K562 (cell line): ENCODE results near the gene GDAP1L1. TPM values are rescaled to one million over a fixed set of nuclear protein-coding genes. Genes with fewer than 3 reads are reported as not detected.
A peak's percentile ranks its signal among the peaks of the same experiment; 100 is the strongest.

Experiments used
- C11orf30 ChIP-seq: fragments of 450-650 bp; IDR thresholded peaks from 2 replicates; pipeline ENCODE4 v1.6.1; 2016; ENCODE audit warnings: low read depth, mild to moderate bottlenecking
- CHD4 ChIP-seq: fragments of 200-600 bp; sonication (generic); IDR thresholded peaks from 3 replicates; pipeline ENCODE4 v1.6.1; 2012; ENCODE audit warnings: low read depth, mild to moderate bottlenecking, mixed read lengths, low read length, inconsistent platforms; ENCODE audit not compliant: insufficient read depth, insufficient replicate concordance, poor library complexity, severe bottlenecking
- CXXC5 ChIP-seq: fragments of 250-450 bp; sonication (Bioruptor Pico); IDR thresholded peaks from 2 replicates; pipeline ENCODE4 v1.8.0; 2022; ENCODE audit warnings: inconsistent platforms, mild to moderate bottlenecking, moderate library complexity
- EP300 ChIP-seq: IDR thresholded peaks from 2 replicates; pipeline ENCODE4 v1.6.1; 2012; ENCODE audit warnings: low read length, improper control_type of control experiment
- ETV5 ChIP-seq: sonication (generic); formaldehyde crosslinking; IDR thresholded peaks from 2 replicates; pipeline ENCODE4 v1.4.0; 2020; ENCODE audit warnings: low read depth, mild to moderate bottlenecking, missing genetic modification reagents
- KLF1 ChIP-seq: fragments of 450-650 bp; IDR thresholded peaks from 2 replicates; pipeline ENCODE4 v1.6.1; 2016; ENCODE audit warnings: missing genetic modification characterization, missing compliant biosample characterization
- KLF16 ChIP-seq: IDR thresholded peaks from 2 replicates; pipeline ENCODE4 v1.6.1; 2016; ENCODE audit warnings: antibody characterized with exemption
- L3MBTL2 ChIP-seq: fragments of 450-650 bp; IDR thresholded peaks from 2 replicates; pipeline ENCODE4 v1.6.1; 2016; ENCODE audit warnings: mild to moderate bottlenecking, moderate library complexity
- LCOR ChIP-seq: sonication (generic); formaldehyde crosslinking; IDR thresholded peaks from 2 replicates; pipeline ENCODE4 v1.8.0; 2022; ENCODE audit warnings: mild to moderate bottlenecking, missing genetic modification reagents
- MAZ ChIP-seq, 2 experiments: fragments of 450-650 bp in 1 of 2; sonication (generic) in 1 of 2; formaldehyde crosslinking; IDR thresholded peaks in 1 of 2; conservative IDR thresholded peaks in 1 of 2; 2 replicates each; pipeline versions ENCODE4 v1.4.0 to v1.5.0; 2020; ENCODE audit warnings: mild to moderate bottlenecking in 1 of 2, missing genetic modification reagents in 1 of 2
- NFATC3 ChIP-seq: fragments of 450-650 bp; IDR thresholded peaks from 2 replicates; pipeline ENCODE4 v1.6.1; 2017; ENCODE audit warnings: mild to moderate bottlenecking
- PHTF2 ChIP-seq: fragments of 250-450 bp; sonication (Bioruptor Pico); IDR thresholded peaks from 2 replicates; pipeline ENCODE4 v1.5.0; 2021; ENCODE audit warnings: mild to moderate bottlenecking
- PML ChIP-seq: IDR thresholded peaks from 2 replicates; pipeline ENCODE4 v1.6.1; 2012; ENCODE audit warnings: low read length, inconsistent platforms
- RBBP5 ChIP-seq: fragments of 200-600 bp; sonication (generic); IDR thresholded peaks from 2 replicates; pipeline ENCODE4 v1.6.1; 2012; ENCODE audit warnings: borderline replicate concordance, mild to moderate bottlenecking, low read length, control low read depth, inconsistent platforms; ENCODE audit not compliant: insufficient read depth, poor library complexity, severe bottlenecking
- SMAD4 ChIP-seq: fragments of 250-450 bp; sonication (Bioruptor Pico); conservative IDR thresholded peaks from 2 replicates; pipeline ENCODE4 v1.8.0; 2021; ENCODE audit warnings: inconsistent platforms, mild to moderate bottlenecking, moderate library complexity
- SMARCE1 ChIP-seq: fragments of 450-650 bp; IDR thresholded peaks from 2 replicates; pipeline ENCODE4 v1.7.1; 2016; ENCODE audit warnings: mild to moderate bottlenecking
- SMC3 ChIP-seq: conservative IDR thresholded peaks from 2 replicates; pipeline ENCODE4 v1.6.1; 2011; ENCODE audit warnings: low read depth, low read length, improper control_type of control experiment; ENCODE audit not compliant: insufficient read depth
- SUPT5H ChIP-seq: fragments of 450-650 bp; IDR thresholded peaks from 2 replicates; pipeline ENCODE4 v1.6.1; 2016
- TAF1 ChIP-seq: IDR thresholded peaks from 2 replicates; pipeline ENCODE4 v1.6.1; 2011; ENCODE audit warnings: mild to moderate bottlenecking, low read length, moderate library complexity; ENCODE audit not compliant: insufficient read depth, control insufficient read depth, severe bottlenecking; ENCODE audit errors: extremely low read depth
- TARDBP ChIP-seq: fragments of 450-650 bp; IDR thresholded peaks from 2 replicates; pipeline ENCODE4 v1.6.1; 2016
- XRCC3 ChIP-seq: fragments of 450-650 bp; IDR thresholded peaks from 2 replicates; pipeline ENCODE4 v1.6.1; 2017; ENCODE audit warnings: mild to moderate bottlenecking, moderate library complexity
- YY1 ChIP-seq, 3 experiments: IDR thresholded peaks; 2 replicates each; pipeline ENCODE4 v1.6.1; 2011; ENCODE audit warnings: low read length in 2 of 3, mild to moderate bottlenecking in 2 of 3, moderate library complexity in 2 of 3, borderline replicate concordance in 1 of 3, control low read depth in 1 of 3, low read depth in 1 of 3; ENCODE audit not compliant: insufficient read depth in 3 of 3, insufficient replicate concordance in 2 of 3, control insufficient read depth in 1 of 3, insufficient read length in 1 of 3; ENCODE audit errors: extremely low read depth in 1 of 3
- ZNF165 ChIP-seq: fragments of 250-450 bp; sonication (Bioruptor Pico); IDR thresholded peaks from 2 replicates; pipeline ENCODE4 v1.4.0; 2020; ENCODE audit warnings: borderline replicate concordance
- polyA plus RNA-seq, 8 experiments: library from polyadenylated mRNA; depleted of rRNA in 4 of 8; stranded (reverse) in 5 of 8; unstranded in 3 of 8; fragments of >200 nt; fragmentation: Nextera tagmentation in 2 of 8; fragmentation: Illumina TruSeq in 1 of 8; extraction: Ambion mirVana in 2 of 8; extraction: Trizol in 1 of 8; gene quantifications; 2 replicates each; pipeline versions ENCODE4 v1.2.1 to v1.2.3, GENCODE V29; 2011 to 2014; ENCODE audit warnings: inconsistent platforms in 1 of 8, missing spikeins in 1 of 8
- total RNA-seq, 7 experiments: library from RNA; depleted of rRNA in 6 of 7; stranded (reverse); fragments of >200 nt in 6 of 7; fragmentation: Illumina TruSeq in 2 of 7; extraction: Trizol in 2 of 7; gene quantifications; 2 replicates each; pipeline versions ENCODE4 v1.2.1 to v1.2.3, GENCODE V29; 2011 to 2021; ENCODE audit warnings: low replicate concordance in 1 of 7
- TF ChIP-seq, protein P1 (sequence below): sonication (generic); formaldehyde crosslinking; IDR thresholded peaks from 2 replicates; pipeline ENCODE4 v1.8.0; 2022; ENCODE audit warnings: mild to moderate bottlenecking, low read depth, missing genetic modification reagents
- TF ChIP-seq, protein P2 (sequence below): fragments of 450-650 bp; IDR thresholded peaks from 2 replicates; pipeline ENCODE4 v1.6.1; 2016; ENCODE audit warnings: antibody characterized with exemption

The GDAP1L1 gene
- total and polyA plus RNA-seq, 9 of the 15 experiments (the other 6 are each of a cell fraction or from before 2014, with no cell fraction given): 0.06 to 0.40 (median 0.19) TPM; not detected in 5

DNA sequence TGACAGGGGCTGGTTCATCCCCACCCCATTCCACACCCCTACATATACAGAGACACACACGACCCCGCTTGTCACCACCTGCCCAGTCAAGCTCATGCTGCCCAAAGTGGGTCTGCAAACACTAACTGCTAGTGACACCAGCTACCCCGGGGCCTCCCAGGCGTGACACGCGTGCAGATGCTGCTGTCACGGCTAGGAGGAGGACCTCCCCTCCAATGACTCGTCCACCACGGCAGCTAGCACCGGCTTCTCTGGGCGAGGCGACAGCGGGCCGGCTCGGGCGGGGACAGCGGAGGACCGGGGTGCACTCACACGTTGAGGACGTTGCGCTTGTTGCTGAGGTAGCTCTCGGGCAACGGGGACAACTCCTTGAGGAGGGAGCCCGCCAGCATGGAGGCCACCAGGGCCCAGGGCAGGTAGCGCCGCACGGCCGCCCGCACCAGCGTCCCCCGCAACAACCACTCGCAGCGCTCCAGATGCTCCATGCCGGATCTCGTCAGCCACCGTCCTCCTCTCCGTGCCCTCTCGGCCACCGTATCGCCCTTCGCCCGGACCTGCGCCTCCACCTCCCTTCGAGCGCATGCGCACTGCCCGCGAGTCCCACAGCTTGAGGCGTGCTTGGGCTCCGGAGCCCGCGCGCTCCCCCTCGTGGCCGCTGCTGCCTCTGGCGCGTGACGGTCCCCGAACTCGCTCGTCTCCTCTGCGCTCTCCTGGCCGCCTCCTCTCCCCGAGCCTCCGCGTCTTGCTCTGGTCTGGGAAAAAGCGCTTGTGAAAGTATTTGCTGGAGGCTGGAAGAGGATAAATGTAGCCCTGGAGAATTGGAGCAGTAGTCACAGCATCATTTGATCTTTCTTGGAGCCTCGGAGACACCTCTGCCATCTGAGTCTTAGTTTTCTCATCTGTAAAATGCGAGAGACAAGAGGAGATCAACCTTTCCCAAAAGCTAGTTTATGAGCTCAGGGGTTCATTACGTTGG, 63.8 kb downstream of the GDAP1L1 start, which contains the start of gene FITM2 (continued):
- peak in 2 of 3 experiments; percentile 10 to 46 for TF ChIP-seq YY1 (IDR thresholded peaks at IDR 0.05; ENCODE audit: borderline replicate concordance in 1 of 3, control insufficient read depth in 1 of 3, extremely low read depth in 1 of 3, insufficient read depth in 3 of 3, insufficient read length in 1 of 3, insufficient replicate concordance in 2 of 3, low read depth in 1 of 3, low read length in 2 of 3)
- peak; percentile 74 for TF ChIP-seq L3MBTL2
- TF ChIP-seq KLF1: peak; percentile 61; the same call in 1 of the 2 replicates
- TF ChIP-seq LCOR (CRISPR knock-in tag): peak; percentile 73
- TF ChIP-seq MAZ (CRISPR knock-in tag; conservative IDR thresholded peaks at IDR 0.05 in 1 of 2, IDR thresholded peaks at IDR 0.05 in 1 of 2): peak; percentile 53 to 61; a peak in 3 of 4 replicates
- no peak for TF ChIP-seq SMAD4 (CRISPR knock-in tag)
- peak; percentile 47 for TF ChIP-seq SUPT5H
- no peak for TF ChIP-seq PML
- TF ChIP-seq, protein P1, sequence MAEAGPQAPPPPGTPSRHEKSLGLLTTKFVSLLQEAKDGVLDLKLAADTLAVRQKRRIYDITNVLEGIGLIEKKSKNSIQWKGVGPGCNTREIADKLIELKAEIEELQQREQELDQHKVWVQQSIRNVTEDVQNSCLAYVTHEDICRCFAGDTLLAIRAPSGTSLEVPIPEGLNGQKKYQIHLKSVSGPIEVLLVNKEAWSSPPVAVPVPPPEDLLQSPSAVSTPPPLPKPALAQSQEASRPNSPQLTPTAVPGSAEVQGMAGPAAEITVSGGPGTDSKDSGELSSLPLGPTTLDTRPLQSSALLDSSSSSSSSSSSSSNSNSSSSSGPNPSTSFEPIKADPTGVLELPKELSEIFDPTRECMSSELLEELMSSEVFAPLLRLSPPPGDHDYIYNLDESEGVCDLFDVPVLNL (CRISPR knock-in tag): peak; percentile 83; the same call in 1 of the 2 replicates
- TF ChIP-seq, protein P2, sequence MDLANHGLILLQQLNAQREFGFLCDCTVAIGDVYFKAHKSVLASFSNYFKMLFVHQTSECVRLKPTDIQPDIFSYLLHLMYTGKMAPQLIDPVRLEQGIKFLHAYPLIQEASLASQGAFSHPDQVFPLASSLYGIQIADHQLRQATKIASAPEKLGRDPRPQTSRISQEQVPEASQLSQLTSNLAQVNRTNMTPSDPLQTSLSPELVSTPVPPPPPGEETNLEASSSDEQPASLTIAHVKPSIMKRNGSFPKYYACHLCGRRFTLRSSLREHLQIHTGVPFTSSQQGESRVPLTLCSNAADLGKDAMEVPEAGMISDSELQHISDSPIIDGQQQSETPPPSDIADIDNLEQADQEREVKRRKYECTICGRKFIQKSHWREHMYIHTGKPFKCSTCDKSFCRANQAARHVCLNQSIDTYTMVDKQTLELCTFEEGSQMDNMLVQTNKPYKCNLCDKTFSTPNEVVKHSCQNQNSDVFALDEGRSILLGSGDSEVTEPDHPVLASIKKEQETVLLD: peak; percentile 98
- TF ChIP-seq CHD4: no peak
- TF ChIP-seq EP300: no peak
- peak; percentile 80 for TF ChIP-seq CXXC5 (CRISPR knock-in tag)
- peak; percentile 51; the same call in 1 of the 2 replicates for TF ChIP-seq C11orf30
- peak; percentile 33 for TF ChIP-seq TAF1
- TF ChIP-seq SMC3: peak; percentile 94
- TF ChIP-seq NFATC3: no peak
- TF ChIP-seq SMARCE1: no peak
- TF ChIP-seq RBBP5: peak; percentile 49
- no peak for TF ChIP-seq XRCC3
- TF ChIP-seq TARDBP: peak; percentile 58; the same call in 1 of the 2 replicates
- TF ChIP-seq KLF16: peak; percentile 79
- TF ChIP-seq ZNF165 (CRISPR knock-in tag): no peak
- TF ChIP-seq PHTF2 (CRISPR knock-in tag): no peak
- peak; percentile 69 for TF ChIP-seq ETV5 (CRISPR knock-in tag)
